Fibroblast of mammary gland (primary cell): Measurements from ENCODE around the gene VAMP4.

Source experiments
- DNase-seq: peaks from one replicate; pipeline ENCODE4 v3.0.0-alpha.2; 2010; ENCODE audit warnings: low read depth
- H3K4me3 ChIP-seq: 2 replicates; pipeline ENCODE4 v1.5.1; 2011; ENCODE audit warnings: low read depth, mild to moderate bottlenecking, low read length, moderate library complexity; ENCODE audit not compliant: control insufficient read depth
- CTCF ChIP-seq: conservative IDR thresholded peaks from 2 replicates; pipeline ENCODE4 v1.5.1; 2011; ENCODE audit warnings: low read depth, low read length, inconsistent platforms; ENCODE audit not compliant: control insufficient read depth, insufficient read depth

The VAMP4 gene

GRCh38 chr1:171742577-171742922 lies 685 bp upstream of the VAMP4 start:
- DNase-seq, result peak; percentile 59
- no peak for TF ChIP-seq CTCF
- H3K4me3 ChIP-seq, result peak overlapping the region; percentile 95

- DNase-seq, result peak; percentile 40
- H3K4me3 ChIP-seq, result peak overlapping the region; percentile 95
- no peak for TF ChIP-seq CTCF
Observed at GRCh38 chr1:171740987-171741871, 636 bp downstream of the VAMP4 start.

GRCh38 chr1:171740356-171740863 lies 1.5 kb downstream of the VAMP4 start:
- no peak for TF ChIP-seq CTCF

GRCh38 chr1:171739656-171740055 lies 2.2 kb downstream of the VAMP4 start:
- TF ChIP-seq CTCF, result no peak

More at GRCh38 chr1:171740356-171740863, 1.5 kb downstream of the VAMP4 start:
- peak overlapping the region; percentile 95 for H3K4me3 ChIP-seq
- no peak for DNase-seq

GRCh38 chr1:171738911-171739310 lies 3.0 kb downstream of the VAMP4 start:
- DNase-seq, result peak; percentile 61
- H3K4me3 ChIP-seq, result no peak overlapping the region
- TF ChIP-seq CTCF, result no peak

More at GRCh38 chr1:171739656-171740055, 2.2 kb downstream of the VAMP4 start:
- DNase-seq, result peak; percentile 54
- H3K4me3 ChIP-seq, result no peak overlapping the region

GRCh38 chr1:171736196-171736595 lies 5.7 kb downstream of the VAMP4 start:
- no peak for TF ChIP-seq CTCF
- no peak for DNase-seq
- H3K4me3 ChIP-seq, result no peak overlapping the region
